ENCODE results near the gene HMG20A. TPM values are rescaled to one million over a fixed set of nuclear protein-coding genes. Genes with fewer than 3 reads are reported as not detected.

HMG20A gene
- total RNA-seq, 1 experiment from 2014 or later: 54.0 TPM

- CTCF ChIA-PET: no interaction called here
- H3K4me1 ChIP-seq (ENCODE audit: control insufficient read depth, insufficient read depth, low read length): peaks cover 4% of the 10 kb centered on the region; the same call in 1 of the 2 replicates
- no peaks in the 10 kb centered on the region for H3K36me3 ChIP-seq (ENCODE audit: control insufficient read depth, insufficient read depth, low read length)
- no peaks in the 10 kb centered on the region for H3K9me3 ChIP-seq (ENCODE audit: control insufficient read depth, insufficient read depth, low read depth, low read length)
- DNase-seq (ENCODE audit: low read depth, low spot score): no peak
- TF ChIP-seq POLR2AphosphoS5 (IDR thresholded peaks at IDR 0.05; ENCODE audit: low read depth, low read length): no peak
- no peak for TF ChIP-seq TCF7L2 (IDR thresholded peaks at IDR 0.05; ENCODE audit: low read depth, low read length)
- no TSS peak for BruUV-seq (replicated peaks)
- in situ Hi-C loops (cut with HindIII; ENCODE audit: low pct_unique_long_range_greater_than_20kb, low sequenced_read_pairs) (no loop called here), intact Hi-C loops (cut with micrococcal nuclease; ENCODE audit: unreplicated experiment) (no loop called here)
- no peak overlapping the region for H3K4me3 ChIP-seq (ENCODE audit: low read depth in 2 of 2, low read length in 2 of 2)
- no peak for ATAC-seq
- H3K27ac ChIP-seq (ENCODE audit: low read length): no peak overlapping the region
- POLR2A ChIA-PET: interaction anchor here (0.7 kb wide), 1 partner anchor 16 kb away, joined by 3 read pairs; no protein-coding TSS in a partner anchor
- no peaks in the 10 kb centered on the region for H3K27me3 ChIP-seq (ENCODE audit: control insufficient read depth, insufficient read depth, low read length)
Observed at GRCh38 chr15:77386626-77387025, 34.1 kb upstream of the HMG20A start.

- no peak for TF ChIP-seq POLR2AphosphoS5 (IDR thresholded peaks at IDR 0.05; ENCODE audit: low read depth, low read length)
- TF ChIP-seq SIN3A (IDR thresholded peaks at IDR 0.05; ENCODE audit: borderline replicate concordance, insufficient read depth, low read depth, low read length): no peak
- TF ChIP-seq CTCF (IDR thresholded peaks at IDR 0.05): no peak
- no peak for TF ChIP-seq REST (IDR thresholded peaks at IDR 0.05; ENCODE audit: insufficient read depth in 1 of 2, low read depth in 2 of 2, low read length in 1 of 2)
- no peak for TF ChIP-seq TCF7L2 (IDR thresholded peaks at IDR 0.05; ENCODE audit: low read depth, low read length)
- Histone ChIP-seq H3K36me3 (ENCODE audit: control insufficient read depth, insufficient read depth, low read length) (no peaks in the 10 kb centered on the region), H3K4me1 (ENCODE audit: control insufficient read depth, insufficient read depth, low read length) (peaks cover 4% of the 10 kb centered on the region; the same call in 1 of the 2 replicates), H3K27me3 (ENCODE audit: control insufficient read depth, insufficient read depth, low read length) (no peaks in the 10 kb centered on the region), H3K4me3 (ENCODE audit: low read depth in 2 of 2, low read length in 2 of 2) (no peak overlapping the region), H3K27ac (ENCODE audit: low read length) (no peak overlapping the region), H3K9me3 (ENCODE audit: control insufficient read depth, insufficient read depth, low read depth, low read length) (no peaks in the 10 kb centered on the region)
- intact Hi-C loops (cut with micrococcal nuclease; ENCODE audit: unreplicated experiment): no loop called here
- ChIA-PET POLR2A (interaction anchor here (0.7 kb wide), 1 partner anchor 15 kb away, joined by 3 read pairs; no protein-coding TSS in a partner anchor), CTCF (interaction anchor here (0.6 kb wide), 1 partner anchor 103 kb away, joined by 3 read pairs; no protein-coding TSS in a partner anchor)
- ATAC-seq (no peak), DNase-seq (ENCODE audit: low read depth, low spot score) (no peak)
- in situ Hi-C loops (cut with HindIII; ENCODE audit: low pct_unique_long_range_greater_than_20kb, low sequenced_read_pairs): no loop called here
- BruUV-seq (replicated peaks): no TSS peak
Observed at GRCh38 chr15:77387365-77388105, 33.2 kb upstream of the HMG20A start.

Data from Panc1 (cell line).